Esophagus squamous epithelium (tissue), 5 donors: ENCODE results near the gene NSFL1C. TPM values are rescaled to one million over a fixed set of nuclear protein-coding genes. Genes with fewer than 3 reads are reported as not detected.

ENCODE experiments used
- DNase-seq: peaks from one replicate; lab custom pipeline; 2025; lab: John Stamatoyannopoulos, UW
- H3K27ac ChIP-seq, 4 donors: fragments of 200-600 bp; sonication (generic); one replicate each; pipeline ENCODE4 v1.5.1; 2016 to 2019; ENCODE audit warnings: mild to moderate bottlenecking in 1 of 4
- H3K27me3 ChIP-seq, 4 donors: fragments of 200-600 bp; sonication (generic); 1 replicate in 3 of 4; 2 replicates in 1 of 4; pipeline versions ENCODE4 v1.5.1 to v1.6.0; 2017 to 2021; ENCODE audit warnings: antibody characterized with exemption in 1 of 4
- H3K36me3 ChIP-seq, 3 donors: fragments of 200-600 bp; sonication (generic); one replicate each; pipeline ENCODE4 v1.5.1; 2016 to 2019
- H3K4me1 ChIP-seq, 3 donors: fragments of 200-600 bp; sonication (generic); one replicate each; pipeline ENCODE4 v1.5.1; 2017 to 2019
- H3K4me3 ChIP-seq, 4 donors: fragments of 200-600 bp; sonication (generic); 1 replicate in 3 of 4; 2 replicates in 1 of 4; pipeline ENCODE4 v1.5.1; 2016 to 2019; ENCODE audit warnings: mild to moderate bottlenecking in 2 of 4, moderate library complexity in 1 of 4
- H3K9me3 ChIP-seq, 3 donors: fragments of 200-600 bp; sonication (generic); one replicate each; pipeline ENCODE4 v1.5.1; 2016 to 2019
- POLR2A ChIP-seq, 4 donors: fragments of 450-650 bp; IDR thresholded peaks; one replicate each; pipeline ENCODE4 v1.6.1; 2017; ENCODE audit warnings: antibody characterized with exemption in 4 of 4, mild to moderate bottlenecking in 4 of 4, moderate library complexity in 3 of 4
- WGBS, 2 donors: methylation state at CpG; one replicate each; pipeline ENCODE4 v1.1.5; 2018; 5-methylcytosine and 5-hydroxymethylcytosine counted together
- intact Hi-C: fragments of 100-400 bp; cut with DNase I; formaldehyde crosslinking; loops from one replicate; pipeline ENCODE4 v1.15.0; 2022
- total RNA-seq, 4 donors: library from RNA; depleted of rRNA; stranded (reverse); fragments of >200 nt; gene quantifications; one replicate each; pipeline ENCODE4 v1.1.0, GENCODE V29; 2016
- TF ChIP-seq, protein P1 (sequence below), 6 experiments: fragments of 450-650 bp in 4 of 6; fragments of 200-600 bp in 2 of 6; sonication (generic) in 2 of 6; IDR thresholded peaks; one replicate each; pipeline ENCODE4 v1.5.1; 2016 to 2019; ENCODE audit warnings: antibody characterized with exemption in 6 of 6, mild to moderate bottlenecking in 4 of 6, moderate library complexity in 4 of 6
- donor health status: DM: yes; HTN: yes; CAD: no.

The NSFL1C gene
- total RNA-seq, 4 donors from 2014 or later: 41.5 to 65.6 (median 59.3) TPM

DNA sequence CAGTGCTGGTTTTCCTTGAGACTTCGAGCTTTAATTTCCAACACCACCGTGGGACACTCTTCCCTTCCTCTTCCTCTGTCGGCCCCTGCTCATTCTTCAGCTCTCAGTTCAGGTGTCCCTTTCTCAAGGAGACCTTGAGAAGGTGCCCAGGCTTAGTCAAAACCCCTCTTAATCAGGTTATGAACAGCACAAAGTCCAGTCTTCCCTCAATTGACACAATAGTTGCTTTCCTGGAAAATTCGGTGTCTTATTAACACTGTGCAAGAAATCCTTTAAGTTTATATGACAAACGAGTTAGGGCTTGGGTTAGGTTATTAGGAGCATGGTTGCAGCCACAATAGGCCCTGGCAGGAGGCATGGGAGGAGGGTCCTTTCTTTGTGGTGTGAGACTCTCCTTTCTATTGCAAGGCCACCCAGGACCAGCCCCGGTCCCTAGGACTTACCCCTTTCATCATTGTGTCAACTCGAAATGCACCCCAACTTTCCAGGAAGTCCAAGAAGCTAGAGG, 1.5 kb upstream of the NSFL1C start:
- TF ChIP-seq, protein P1, sequence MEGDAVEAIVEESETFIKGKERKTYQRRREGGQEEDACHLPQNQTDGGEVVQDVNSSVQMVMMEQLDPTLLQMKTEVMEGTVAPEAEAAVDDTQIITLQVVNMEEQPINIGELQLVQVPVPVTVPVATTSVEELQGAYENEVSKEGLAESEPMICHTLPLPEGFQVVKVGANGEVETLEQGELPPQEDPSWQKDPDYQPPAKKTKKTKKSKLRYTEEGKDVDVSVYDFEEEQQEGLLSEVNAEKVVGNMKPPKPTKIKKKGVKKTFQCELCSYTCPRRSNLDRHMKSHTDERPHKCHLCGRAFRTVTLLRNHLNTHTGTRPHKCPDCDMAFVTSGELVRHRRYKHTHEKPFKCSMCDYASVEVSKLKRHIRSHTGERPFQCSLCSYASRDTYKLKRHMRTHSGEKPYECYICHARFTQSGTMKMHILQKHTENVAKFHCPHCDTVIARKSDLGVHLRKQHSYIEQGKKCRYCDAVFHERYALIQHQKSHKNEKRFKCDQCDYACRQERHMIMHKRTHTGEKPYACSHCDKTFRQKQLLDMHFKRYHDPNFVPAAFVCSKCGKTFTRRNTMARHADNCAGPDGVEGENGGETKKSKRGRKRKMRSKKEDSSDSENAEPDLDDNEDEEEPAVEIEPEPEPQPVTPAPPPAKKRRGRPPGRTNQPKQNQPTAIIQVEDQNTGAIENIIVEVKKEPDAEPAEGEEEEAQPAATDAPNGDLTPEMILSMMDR (IDR thresholded peaks at IDR 0.05): no peak
- no peak for TF ChIP-seq POLR2A (IDR thresholded peaks at IDR 0.05)
- Histone ChIP-seq H3K27me3 (no peaks in the 10 kb centered on the region), H3K9me3 (no peaks in the 10 kb centered on the region), H3K4me1 (peaks cover 24 to 85% (median 52%) of the 10 kb centered on the region in 3 donors), H3K36me3 (peaks cover 0 to 21% (median 0%) of the 10 kb centered on the region in 3 donors), H3K4me3 (no peak overlapping the region), H3K27ac (peak overlapping the region in 1 of 4 donors; percentile 1)
- DNase-seq: no peak
- intact Hi-C loops: no loop called here
- 71 to 88% methylated on average over 5 of the region's 7 CpGs for WGBS, 2 donors

DNA sequence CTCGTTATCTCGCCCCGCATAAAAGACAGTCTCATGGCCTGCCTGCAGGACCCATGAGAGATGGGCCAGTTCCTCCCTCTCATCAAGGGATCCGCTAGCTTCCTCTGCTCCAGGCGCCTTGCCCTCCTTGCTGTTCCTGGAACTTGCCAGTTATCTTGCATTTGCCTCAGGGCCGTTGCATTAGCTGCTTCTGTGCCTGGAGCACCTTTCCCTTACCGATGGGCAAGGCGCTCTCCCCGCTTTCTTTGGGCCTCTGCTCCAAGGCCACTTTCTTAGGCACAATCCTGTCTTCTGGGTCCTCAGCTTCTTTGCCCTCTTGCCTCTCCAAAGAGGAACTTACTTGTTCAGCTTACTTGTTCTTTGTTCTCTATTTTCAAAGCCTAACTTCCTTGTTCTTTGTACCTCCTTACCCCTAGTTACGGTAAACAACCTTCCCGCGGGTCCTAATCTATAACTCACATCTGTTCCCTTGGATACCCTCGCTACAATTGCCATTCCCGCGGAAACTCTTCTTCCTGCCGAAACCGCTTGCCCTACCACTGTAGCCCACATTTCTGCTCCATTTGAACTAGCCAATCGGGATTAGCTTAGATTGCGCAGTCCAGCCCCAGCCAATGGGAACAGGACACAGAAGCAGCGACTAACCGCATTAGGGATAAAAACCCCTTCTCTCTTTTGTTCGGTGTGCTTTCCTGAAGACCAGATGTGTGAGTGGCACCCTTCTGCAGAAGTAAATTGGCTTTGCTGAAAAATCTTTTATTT, 887 bp upstream of the NSFL1C start:
- no peaks in the 10 kb centered on the region for H3K27me3 ChIP-seq
- intact Hi-C loops: no loop called here
- peak overlapping the region in 3 of 4 donors; percentile 84 to 100 (median 99) for H3K4me3 ChIP-seq
- peaks cover 24 to 84% (median 48%) of the 10 kb centered on the region in 3 donors for H3K4me1 ChIP-seq
- WGBS, 2 donors: 54 to 60% methylated on average over 22 of the region's 22 CpGs
- peaks cover 0 to 28% (median 0%) of the 10 kb centered on the region in 3 donors for H3K36me3 ChIP-seq
- TF ChIP-seq, protein P1 (IDR thresholded peaks at IDR 0.05): no peak
- TF ChIP-seq POLR2A (IDR thresholded peaks at IDR 0.05): no peak
- H3K27ac ChIP-seq: peak overlapping the region in 3 of 4 donors; percentile 95 to 96 (median 96)
- no peaks in the 10 kb centered on the region for H3K9me3 ChIP-seq
- no peak for DNase-seq

DNA sequence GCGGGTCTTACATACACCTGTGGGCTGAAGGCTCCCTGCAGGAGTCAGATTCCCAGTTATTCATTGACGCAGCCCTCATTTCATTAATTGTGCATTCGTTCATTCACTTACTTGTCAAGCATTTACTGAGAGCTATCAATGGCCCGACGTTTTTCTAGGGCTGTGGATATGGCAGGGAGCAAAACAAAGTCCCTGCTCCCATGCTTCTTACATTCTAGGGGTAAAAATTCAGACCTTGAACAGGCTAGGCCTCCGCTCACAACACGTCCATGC, 369 bp upstream of the NSFL1C start:
- TF ChIP-seq, protein P1 (IDR thresholded peaks at IDR 0.05): no peak
- intact Hi-C loops: no loop called here
- DNase-seq: no peak
- Histone ChIP-seq H3K27ac (peak overlapping the region; percentile 95 to 97 (median 96)), H3K4me1 (peaks cover 20 to 83% (median 48%) of the 10 kb centered on the region in 3 donors), H3K4me3 (peak overlapping the region in 3 of 4 donors; percentile 84 to 100 (median 99)), H3K36me3 (peaks cover 0 to 33% (median 0%) of the 10 kb centered on the region in 3 donors), H3K27me3 (no peaks in the 10 kb centered on the region), H3K9me3 (no peaks in the 10 kb centered on the region)
- WGBS, 2 donors: 6 to 7% methylated on average over 4 to 6 of the region's 7 CpGs

DNA sequence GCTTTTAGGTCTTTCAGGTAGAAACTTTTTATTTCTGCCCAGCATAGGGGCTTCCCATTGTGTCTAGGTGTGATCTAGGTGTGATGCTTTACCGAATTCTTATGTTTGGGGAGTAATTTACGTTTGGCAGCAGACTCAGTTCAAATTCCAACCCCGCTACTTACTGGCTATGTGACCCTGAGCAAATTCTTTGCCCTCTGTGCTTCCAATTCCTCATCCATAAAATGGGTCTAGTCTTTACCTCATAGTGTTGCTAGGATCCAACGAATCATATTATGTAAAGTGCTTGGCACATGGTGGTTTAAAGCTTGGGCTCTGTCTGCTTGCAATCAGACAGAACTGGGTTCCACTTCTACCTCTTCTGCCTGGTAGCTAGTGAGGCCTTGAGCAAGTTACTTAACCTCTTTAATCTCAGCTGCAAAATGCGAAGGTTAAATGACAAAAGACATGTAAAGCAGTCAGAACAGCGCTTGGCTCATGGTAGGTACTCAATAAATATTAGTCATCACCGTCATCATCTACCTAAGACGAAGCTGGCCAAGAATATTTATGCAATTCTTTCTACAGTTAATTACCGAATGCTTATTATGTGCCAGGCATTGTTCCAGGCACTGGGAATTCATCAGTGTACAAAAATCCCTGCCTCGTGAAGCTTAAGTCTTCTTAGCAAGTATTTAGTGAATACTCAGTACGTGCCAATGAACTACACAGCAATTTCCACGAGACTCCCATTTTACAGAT, 1.0 kb downstream of the NSFL1C start:
- Histone ChIP-seq H3K36me3 (peaks cover 0 to 47% (median 5%) of the 10 kb centered on the region in 3 donors), H3K4me1 (peaks cover 20 to 75% (median 44%) of the 10 kb centered on the region in 3 donors), H3K27ac (peak overlapping the region; percentile 95 to 97 (median 96)), H3K4me3 (peak overlapping the region; percentile 84 to 100 (median 100)), H3K9me3 (no peaks in the 10 kb centered on the region), H3K27me3 (no peaks in the 10 kb centered on the region)
- DNase-seq: no peak
- intact Hi-C loops: no loop called here
- TF ChIP-seq POLR2A (IDR thresholded peaks at IDR 0.05): no peak
- TF ChIP-seq, protein P1 (IDR thresholded peaks at IDR 0.05): no peak
- WGBS, 2 donors: 26 to 29% methylated on average over 12 of the region's 12 CpGs
